Colonic mucosa (tissue), 4 donors: ENCODE data around the gene TMEM217. TPM values are rescaled to one million over a fixed set of nuclear protein-coding genes. Genes with fewer than 3 reads are reported as not detected.

Experiments
- DNase-seq: peaks from one replicate; pipeline ENCODE4 v3.0.0-alpha.2; 2020
- H3K27ac ChIP-seq: fragments of 200-600 bp; one replicate; pipeline ENCODE4 v1.8.0; 2021
- H3K27me3 ChIP-seq: fragments of 200-600 bp; one replicate; pipeline ENCODE4 v1.8.0; 2021
- H3K36me3 ChIP-seq: fragments of 200-600 bp; one replicate; pipeline ENCODE4 v1.8.0; 2021
- H3K4me1 ChIP-seq: fragments of 200-600 bp; one replicate; pipeline ENCODE4 v1.8.0; 2021; ENCODE audit warnings: mild to moderate bottlenecking
- H3K4me3 ChIP-seq: fragments of 200-600 bp; one replicate; pipeline ENCODE4 v1.8.0; 2021
- H3K9ac ChIP-seq, 2 donors: one replicate each; pipeline ENCODE4 v1.7.0; 2013; ENCODE audit warnings: control low read depth in 2 of 2, low read depth in 2 of 2, low read length in 2 of 2
- H3K9me3 ChIP-seq: fragments of 200-600 bp; one replicate; pipeline ENCODE4 v1.8.0; 2021
- CTCF ChIP-seq: fragments of 200-600 bp; IDR thresholded peaks from one replicate; pipeline ENCODE4 v1.8.0; 2022; ENCODE audit warnings: antibody characterized with exemption, mild to moderate bottlenecking
- intact Hi-C: fragments of 100-400 bp; cut with DNase I; formaldehyde crosslinking; loops from one replicate; pipeline ENCODE4 v1.14.1; 2022
- total RNA-seq, 2 donors: library from RNA; stranded (reverse); fragmentation: NEBNext Ultra II Directional in 1 of 2; extraction: Animal tissue kit (Norgen Biotek cat#: 25700) in 1 of 2; gene quantifications; one replicate each; pipeline ENCODE4 v1.2.1, GENCODE V29; 2021
- donor health status: healthy.
- donor health status: DM: no; HTN: no; CAD: no.
- donor health status: DM: no; HTN: no; CAD: no.

TMEM217 gene
- total RNA-seq, 2 donors from 2014 or later, result 0.62 to 1.2 TPM

- DNase-seq, result no peak
- no peak for TF ChIP-seq CTCF
- H3K4me3 ChIP-seq, result no peak overlapping the region
- no peaks in the 10 kb centered on the region for H3K4me1 ChIP-seq
- H3K27me3 ChIP-seq, result no peaks in the 10 kb centered on the region
- peaks cover 4% of the 10 kb centered on the region for H3K36me3 ChIP-seq
- H3K9me3 ChIP-seq, result no peaks in the 10 kb centered on the region
- peak overlapping the region in 1 of 2 donors; percentile 84 for H3K9ac ChIP-seq
- intact Hi-C loops, result no loop called here
- H3K27ac ChIP-seq, result peak overlapping the region; percentile 80
Measured at GRCh38 chr6:37168163-37168758, 89.7 kb downstream of the TMEM217 start.

- DNase-seq, result no peak
- Histone ChIP-seq H3K27ac (no peak overlapping the region), H3K36me3 (no peaks in the 10 kb centered on the region), H3K4me3 (no peak overlapping the region), H3K27me3 (no peaks in the 10 kb centered on the region), H3K9me3 (no peaks in the 10 kb centered on the region), H3K4me1 (peaks cover 5% of the 10 kb centered on the region), H3K9ac (no peak overlapping the region)
- intact Hi-C loops, result no loop called here
- TF ChIP-seq CTCF, result no peak
Measured at GRCh38 chr6:37162740-37163139, 95.2 kb downstream of the TMEM217 start.

Other genes with a start within 250 kb of the TMEM217 start
- 10 to 100 TPM; 15.6 to 26.2 TPM for gene PIM1, start 88.0 kb downstream of the TMEM217 start, total RNA-seq
- gene TBC1D22B, start 372 bp downstream of the TMEM217 start, total RNA-seq, result 10 to 100 TPM; 13.3 to 15.2 TPM
- gene RNF8, start 95.8 kb upstream of the TMEM217 start, total RNA-seq, result 10 to 100 TPM; 12.2 to 17.3 TPM
- gene CMTR1, start 175.1 kb upstream of the TMEM217 start, total RNA-seq, result 10 to 100 TPM; 20.3 to 24.4 TPM
- 10 to 100 TPM; 11.8 to 31.8 TPM for gene CCDC167, start 241.7 kb upstream of the TMEM217 start, total RNA-seq